PC-9 (cell line): ENCODE data around the gene LMBRD2. TPM values are rescaled to one million over a fixed set of nuclear protein-coding genes. Genes with fewer than 3 reads are reported as not detected.

ENCODE experiments used
- BruUV-seq: library from RNA; stranded (reverse); fragments of 400-500 nt; replicated peaks from 2 replicates; lab custom pipeline; 2021; lab: Mats Ljungman, UMichigan
- CTCF ChIA-PET: fragments of 300-600 bp; sonication (Branson Sonifier 250); formaldehyde crosslinking; loops from one replicate; lab custom pipeline; 2022; ENCODE audit warnings: antibody characterized with exemption; lab: Charles Lee
- POLR2A ChIA-PET: fragments of 300-600 bp; sonication (Branson Sonifier 250); formaldehyde crosslinking; loops from one replicate; lab custom pipeline; 2022; ENCODE audit warnings: antibody characterized with exemption; ENCODE audit not compliant: unreplicated experiment; lab: Charles Lee
- DNase-seq, 2 experiments: peaks; one replicate each; pipeline versions ENCODE4 v3.0.0 to v3.0.0-alpha.2; 2015 to 2022; ENCODE audit warnings: mixed read lengths in 1 of 2
- H2AFZ ChIP-seq: fragments of 200-600 bp; sonication (generic); 2 replicates; pipeline ENCODE4 v1.8.1; 2017; ENCODE audit warnings: antibody characterized with exemption
- H3F3A ChIP-seq: fragments of 200-600 bp; sonication (generic); 2 replicates; pipeline ENCODE4 v1.8.1; 2017; ENCODE audit warnings: antibody characterized with exemption, mild to moderate bottlenecking, low read depth; ENCODE audit not compliant: insufficient read depth
- H3K27ac ChIP-seq: fragments of 200-600 bp; sonication (generic); 2 replicates; pipeline ENCODE4 v1.6.1; 2016; ENCODE audit warnings: mixed run types
- H3K27me3 ChIP-seq: fragments of 200-600 bp; sonication (generic); 2 replicates; pipeline ENCODE4 v1.6.1; 2016; ENCODE audit warnings: low read depth, mixed run types; ENCODE audit not compliant: insufficient read depth
- H3K36me3 ChIP-seq: fragments of 200-600 bp; sonication (generic); 2 replicates; pipeline ENCODE4 v1.6.1; 2016; ENCODE audit warnings: low read depth, mixed run types
- H3K4me1 ChIP-seq: fragments of 200-600 bp; sonication (generic); replicated peaks from 2 replicates; pipeline ENCODE4 v1.6.1; 2016; ENCODE audit warnings: mixed run types; ENCODE audit not compliant: insufficient read depth
- H3K4me2 ChIP-seq: fragments of 200-600 bp; sonication (generic); 2 replicates; pipeline ENCODE4 v1.6.1; 2017; ENCODE audit warnings: mixed run types
- H3K4me3 ChIP-seq: fragments of 200-600 bp; sonication (generic); 2 replicates; pipeline ENCODE4 v1.6.1; 2016; ENCODE audit warnings: mixed run types
- H3K79me2 ChIP-seq: fragments of 200-600 bp; sonication (generic); 2 replicates; pipeline ENCODE4 v1.6.1; 2017; ENCODE audit warnings: low read depth, mixed run types
- H3K9me2 ChIP-seq: fragments of 200-600 bp; sonication (generic); 2 replicates; pipeline ENCODE4 v1.8.1; 2017; ENCODE audit warnings: mild to moderate bottlenecking; ENCODE audit not compliant: insufficient read depth
- H3K9me3 ChIP-seq: fragments of 200-600 bp; sonication (generic); 2 replicates; pipeline ENCODE4 v1.8.1; 2016; ENCODE audit warnings: low read depth; ENCODE audit not compliant: insufficient read depth
- H4K20me1 ChIP-seq: fragments of 200-600 bp; sonication (generic); 2 replicates; pipeline ENCODE4 v1.8.1; 2017; ENCODE audit not compliant: insufficient read depth
- EZH2 ChIP-seq: fragments of 200-600 bp; sonication (generic); IDR thresholded peaks from 2 replicates; pipeline ENCODE4 v1.8.0; 2017; ENCODE audit warnings: antibody characterized with exemption, low read depth
- intact Hi-C: fragments of 100-400 bp; cut with micrococcal nuclease; formaldehyde crosslinking; loops from one replicate; pipeline ENCODE4 v1.10.0; 2022; ENCODE audit not compliant: unreplicated experiment
- total RNA-seq: library from RNA; stranded (reverse); gene quantifications from 2 replicates; pipeline ENCODE4 v1.2.3, GENCODE V29; 2021
- TF ChIP-seq, protein P1 (sequence below): fragments of 200-600 bp; sonication (generic); conservative IDR thresholded peaks from 2 replicates; pipeline ENCODE4 v1.6.1; 2017; ENCODE audit warnings: mixed run types, antibody characterized with exemption, mild to moderate bottlenecking, moderate library complexity

LMBRD2 gene
- total RNA-seq, 1 experiment from 2014 or later = 18.0 TPM

DNA sequence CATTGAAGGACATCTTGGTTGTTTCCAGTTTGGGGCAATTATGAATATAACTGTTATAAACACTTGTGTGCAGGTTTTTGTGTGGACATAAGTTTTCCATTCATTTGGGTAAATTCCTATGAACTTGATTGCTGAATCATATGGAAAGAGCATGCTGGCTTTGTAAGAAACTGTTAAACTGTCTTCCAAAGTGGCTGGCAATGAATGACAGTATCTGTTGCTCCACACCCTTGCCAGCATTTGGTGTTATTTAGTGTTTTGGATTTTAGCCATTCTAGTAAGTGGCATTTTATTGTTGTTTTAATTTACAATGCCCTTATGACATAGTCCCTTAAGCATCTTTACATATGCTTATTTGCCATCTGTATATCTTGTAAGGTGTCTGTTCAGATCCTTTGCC is 55.2 kb downstream of the LMBRD2 start:
- BruUV-seq = no TSS peak
- no peaks in the 10 kb centered on the region for H3K36me3 ChIP-seq
- no peak overlapping the region for H3K4me3 ChIP-seq
- no peaks in the 10 kb centered on the region for H3K4me1 ChIP-seq
- DNase-seq = no peak
- TF ChIP-seq EZH2 = no peak
- TF ChIP-seq, protein P1, sequence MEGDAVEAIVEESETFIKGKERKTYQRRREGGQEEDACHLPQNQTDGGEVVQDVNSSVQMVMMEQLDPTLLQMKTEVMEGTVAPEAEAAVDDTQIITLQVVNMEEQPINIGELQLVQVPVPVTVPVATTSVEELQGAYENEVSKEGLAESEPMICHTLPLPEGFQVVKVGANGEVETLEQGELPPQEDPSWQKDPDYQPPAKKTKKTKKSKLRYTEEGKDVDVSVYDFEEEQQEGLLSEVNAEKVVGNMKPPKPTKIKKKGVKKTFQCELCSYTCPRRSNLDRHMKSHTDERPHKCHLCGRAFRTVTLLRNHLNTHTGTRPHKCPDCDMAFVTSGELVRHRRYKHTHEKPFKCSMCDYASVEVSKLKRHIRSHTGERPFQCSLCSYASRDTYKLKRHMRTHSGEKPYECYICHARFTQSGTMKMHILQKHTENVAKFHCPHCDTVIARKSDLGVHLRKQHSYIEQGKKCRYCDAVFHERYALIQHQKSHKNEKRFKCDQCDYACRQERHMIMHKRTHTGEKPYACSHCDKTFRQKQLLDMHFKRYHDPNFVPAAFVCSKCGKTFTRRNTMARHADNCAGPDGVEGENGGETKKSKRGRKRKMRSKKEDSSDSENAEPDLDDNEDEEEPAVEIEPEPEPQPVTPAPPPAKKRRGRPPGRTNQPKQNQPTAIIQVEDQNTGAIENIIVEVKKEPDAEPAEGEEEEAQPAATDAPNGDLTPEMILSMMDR = no peak
- H3K79me2 ChIP-seq = no peaks in the 10 kb centered on the region
- ChIA-PET POLR2A (no interaction called here), CTCF (no interaction called here)
- H3K9me3 ChIP-seq = no peaks in the 10 kb centered on the region
- intact Hi-C loops = no loop called here
- no peak overlapping the region for H3K4me2 ChIP-seq
- no peaks in the 10 kb centered on the region for H4K20me1 ChIP-seq
- H3K9me2 ChIP-seq = no peaks in the 10 kb centered on the region
- no peak overlapping the region for H2AFZ ChIP-seq
- no peaks in the 10 kb centered on the region for H3K27me3 ChIP-seq
- no peak overlapping the region for H3K27ac ChIP-seq
- no peaks in the 10 kb centered on the region for H3F3A ChIP-seq

DNA sequence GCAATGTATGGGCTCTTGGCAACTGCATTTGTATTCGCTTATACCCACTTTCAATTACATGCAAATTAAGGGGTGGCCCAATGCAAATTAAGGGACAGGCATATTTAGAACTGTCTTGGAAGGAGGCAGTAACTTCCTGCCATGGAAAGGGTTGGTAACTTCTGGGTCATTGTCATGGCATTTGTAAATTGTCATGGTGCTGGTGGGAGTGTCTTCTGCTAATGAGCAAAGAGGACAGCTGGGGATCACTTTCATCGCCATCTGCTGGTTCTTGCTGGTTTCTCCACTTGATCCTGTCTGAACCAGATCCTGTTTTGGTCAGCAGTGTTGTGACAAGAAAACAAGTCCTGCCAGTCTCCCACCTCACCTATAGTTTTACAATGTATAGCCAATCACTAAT is 61.7 kb downstream of the LMBRD2 start:
- ChIA-PET CTCF (interaction anchor here (0.6 to 2.7 kb wide), 2 partner anchors 11 to 75 kb away, joined by 3 to 12 read pairs; no protein-coding TSS in a partner anchor), POLR2A (no interaction called here)
- H3K9me2 ChIP-seq = no peaks in the 10 kb centered on the region
- no peak overlapping the region for H3K4me3 ChIP-seq
- DNase-seq = peak; percentile 16 to 57
- H3K79me2 ChIP-seq = no peaks in the 10 kb centered on the region
- no peak overlapping the region for H3K27ac ChIP-seq
- H3K4me1 ChIP-seq = no peaks in the 10 kb centered on the region
- intact Hi-C loops = no loop called here
- TF ChIP-seq EZH2 = no peak
- TF ChIP-seq, protein P1 = peak; percentile 40; the same call in 1 of the 2 replicates
- H2AFZ ChIP-seq = no peak overlapping the region
- H4K20me1 ChIP-seq = no peaks in the 10 kb centered on the region
- no peak overlapping the region for H3K4me2 ChIP-seq
- H3F3A ChIP-seq = no peaks in the 10 kb centered on the region
- H3K36me3 ChIP-seq = no peaks in the 10 kb centered on the region
- no TSS peak for BruUV-seq
- H3K27me3 ChIP-seq = no peaks in the 10 kb centered on the region
- H3K9me3 ChIP-seq = no peaks in the 10 kb centered on the region

- no peak overlapping the region for H3K27ac ChIP-seq
- H4K20me1 ChIP-seq = no peaks in the 10 kb centered on the region
- H3K4me1 ChIP-seq = no peaks in the 10 kb centered on the region
- no peak overlapping the region for H3K4me2 ChIP-seq
- H2AFZ ChIP-seq = no peak overlapping the region
- H3K27me3 ChIP-seq = peaks cover 3% of the 10 kb centered on the region; the same call in 1 of the 2 replicates
- intact Hi-C loops = loop anchor here (1.0 kb wide), 3 partner anchors 226 to 614 kb away; no protein-coding TSS in a partner anchor
- H3K9me3 ChIP-seq = no peaks in the 10 kb centered on the region
- ChIA-PET CTCF (interaction anchor here (0.6 to 1.8 kb wide), 21 partner anchors 9 to 918 kb away, joined by 3 to 16 read pairs (median 5); partner anchors contain the start of genes LMBRD2, NADK2, RANBP3L and SKP2), POLR2A (interaction anchor here (0.7 kb wide), 1 partner anchor 1074 kb away, joined by 3 read pairs; no protein-coding TSS in a partner anchor)
- no TSS peak for BruUV-seq
- no peaks in the 10 kb centered on the region for H3F3A ChIP-seq
- no peaks in the 10 kb centered on the region for H3K79me2 ChIP-seq
- H3K36me3 ChIP-seq = no peaks in the 10 kb centered on the region
- H3K9me2 ChIP-seq = no peaks in the 10 kb centered on the region
- TF ChIP-seq EZH2 = no peak
- TF ChIP-seq, protein P1 = peak; percentile 88
- DNase-seq = peak; percentile 44 to 53
- H3K4me3 ChIP-seq = no peak overlapping the region
Observed at GRCh38 chr5:36079200-36079781, 72.4 kb downstream of the LMBRD2 start.
